ENCODE results near the gene RBAK.

- TF ChIP-seq CTCF (IDR thresholded peaks at IDR 0.05) = no peak
- TF ChIP-seq POLR2A (IDR thresholded peaks at IDR 0.05) = no peak
Measured at GRCh38 chr7:5043661-5044060, 2.0 kb upstream of the RBAK start.
